ENCODE results near the gene AMPD3. TPM values are rescaled to one million over a fixed set of nuclear protein-coding genes. Genes with fewer than 3 reads are reported as not detected.

The AMPD3 gene
- polyA plus RNA-seq, 1 experiment, result 11.1 TPM

- no peak overlapping the region for H3K4me3 ChIP-seq (ENCODE audit: low read depth, low read length)
- no peak for DNase-seq (ENCODE audit: low read depth)
- H3K36me3 ChIP-seq (ENCODE audit: control insufficient read depth, insufficient read depth, low read length), result no peaks in the 10 kb centered on the region
- ChIA-PET CTCF (interaction anchor here (0.9 to 4.4 kb wide), 5 partner anchors 10 to 30 kb away, joined by 3 to 21 read pairs (median 3); no protein-coding TSS in a partner anchor), POLR2A (no interaction called here)
- no peaks in the 10 kb centered on the region for H3K27me3 ChIP-seq (ENCODE audit: control insufficient read depth, insufficient read depth, low read length)
- TF ChIP-seq CTCF (IDR thresholded peaks at IDR 0.05; ENCODE audit: insufficient read depth, low read depth, low read length), result no peak
Observed at GRCh38 chr11:10426475-10426874, 28.6 kb upstream of the AMPD3 start.

- DNase-seq (ENCODE audit: low read depth), result no peak
- H3K27me3 ChIP-seq (ENCODE audit: control insufficient read depth, insufficient read depth, low read length), result no peaks in the 10 kb centered on the region
- no peak for TF ChIP-seq CTCF (IDR thresholded peaks at IDR 0.05; ENCODE audit: insufficient read depth, low read depth, low read length)
- POLR2A ChIA-PET, result no interaction called here
- CTCF ChIA-PET, result interaction anchor here (1.2 to 4.4 kb wide), 4 partner anchors 9 to 113 kb away, joined by 3 to 21 read pairs (median 5); partner anchors contain the start of gene RNF141
- H3K4me3 ChIP-seq (ENCODE audit: low read depth, low read length), result no peak overlapping the region
- no peaks in the 10 kb centered on the region for H3K36me3 ChIP-seq (ENCODE audit: control insufficient read depth, insufficient read depth, low read length)
Observed at GRCh38 chr11:10428453-10428852, 26.6 kb upstream of the AMPD3 start.

GRCh38 chr11:10429526-10429925, 25.5 kb upstream of the AMPD3 start:
- CTCF ChIA-PET, result interaction anchor here (1.2 to 4.4 kb wide), 7 partner anchors 8 to 112 kb away, joined by 3 to 21 read pairs (median 4); partner anchors contain the start of gene RNF141
- no peak for DNase-seq (ENCODE audit: low read depth)
- no peak overlapping the region for H3K4me3 ChIP-seq (ENCODE audit: low read depth, low read length)
- POLR2A ChIA-PET, result no interaction called here
- no peak for TF ChIP-seq CTCF (IDR thresholded peaks at IDR 0.05; ENCODE audit: insufficient read depth, low read depth, low read length)
- no peaks in the 10 kb centered on the region for H3K36me3 ChIP-seq (ENCODE audit: control insufficient read depth, insufficient read depth, low read length)
- no peaks in the 10 kb centered on the region for H3K27me3 ChIP-seq (ENCODE audit: control insufficient read depth, insufficient read depth, low read length)

GRCh38 chr11:10432493-10432892, 22.6 kb upstream of the AMPD3 start:
- DNase-seq (ENCODE audit: low read depth), result no peak
- H3K36me3 ChIP-seq (ENCODE audit: control insufficient read depth, insufficient read depth, low read length), result no peaks in the 10 kb centered on the region
- POLR2A ChIA-PET, result no interaction called here
- TF ChIP-seq CTCF (IDR thresholded peaks at IDR 0.05; ENCODE audit: insufficient read depth, low read depth, low read length), result no peak
- CTCF ChIA-PET, result no interaction called here
- H3K27me3 ChIP-seq (ENCODE audit: control insufficient read depth, insufficient read depth, low read length), result no peaks in the 10 kb centered on the region
- no peak overlapping the region for H3K4me3 ChIP-seq (ENCODE audit: low read depth, low read length)

- no peak for DNase-seq (ENCODE audit: low read depth)
- CTCF ChIA-PET, result interaction anchor here (0.6 to 1.0 kb wide), 2 partner anchors 14 to 214 kb away, joined by 3 read pairs; no protein-coding TSS in a partner anchor
- no peak for TF ChIP-seq CTCF (IDR thresholded peaks at IDR 0.05; ENCODE audit: insufficient read depth, low read depth, low read length)
- H3K4me3 ChIP-seq (ENCODE audit: low read depth, low read length), result no peak overlapping the region
- POLR2A ChIA-PET, result no interaction called here
- no peaks in the 10 kb centered on the region for H3K27me3 ChIP-seq (ENCODE audit: control insufficient read depth, insufficient read depth, low read length)
- no peaks in the 10 kb centered on the region for H3K36me3 ChIP-seq (ENCODE audit: control insufficient read depth, insufficient read depth, low read length)
Observed at GRCh38 chr11:10432971-10433370, 22.1 kb upstream of the AMPD3 start.
